DOHH2 (cell line): ENCODE measurements around the gene KCTD14.
"Not testable (repeated sequence)": the region's sequence is repeated elsewhere in the genome, so short reads cannot be mapped to it uniquely, and the experiment has no call there.

ENCODE experiments used
- H3F3A ChIP-seq: fragments of 200-600 bp; sonication (generic), shearing (Covaris generic); 2 replicates; pipeline ENCODE4 v1.6.0; 2016; ENCODE audit warnings: antibody characterized with exemption, mild to moderate bottlenecking; ENCODE audit not compliant: control insufficient read depth, insufficient read depth
- H3K27ac ChIP-seq: fragments of 200-600 bp; sonication (generic); 2 replicates; pipeline ENCODE4 v1.5.1; 2014; ENCODE audit warnings: low read depth, mild to moderate bottlenecking, low read length, moderate library complexity
- H3K27me3 ChIP-seq: fragments of 200-600 bp; sonication (generic); 2 replicates; pipeline ENCODE4 v1.6.1; 2014; ENCODE audit warnings: mild to moderate bottlenecking, low read length, mixed read lengths; ENCODE audit not compliant: control insufficient read depth
- H3K36me3 ChIP-seq: fragments of 200-600 bp; sonication (generic); 2 replicates; pipeline ENCODE4 v1.6.1; 2014; ENCODE audit warnings: mild to moderate bottlenecking, low read length, moderate library complexity, mixed read lengths; ENCODE audit not compliant: control insufficient read depth
- H3K4me1 ChIP-seq: fragments of 200-600 bp; sonication (generic); 2 replicates; pipeline ENCODE4 v1.6.1; 2014; ENCODE audit warnings: mild to moderate bottlenecking, low read length, mixed read lengths; ENCODE audit not compliant: control insufficient read depth
- H3K4me2 ChIP-seq: fragments of 200-600 bp; sonication (generic); 2 replicates; pipeline ENCODE4 v1.6.0; 2014; ENCODE audit warnings: mild to moderate bottlenecking, low read length, moderate library complexity
- H3K4me3 ChIP-seq: fragments of 200-600 bp; sonication (generic); 2 replicates; pipeline ENCODE4 v1.5.1; 2014; ENCODE audit warnings: mild to moderate bottlenecking, low read length, mixed read lengths
- H3K79me2 ChIP-seq: fragments of 200-600 bp; sonication (generic); 2 replicates; pipeline ENCODE4 v1.6.1; 2014; ENCODE audit warnings: mild to moderate bottlenecking, low read length, mixed read lengths; ENCODE audit not compliant: control insufficient read depth
- H3K9me2 ChIP-seq: fragments of 200-600 bp; sonication (generic); replicated peaks from 2 replicates; pipeline ENCODE4 v1.6.1; 2014; ENCODE audit warnings: mild to moderate bottlenecking, low read length, mixed read lengths; ENCODE audit not compliant: control insufficient read depth
- H3K9me3 ChIP-seq: fragments of 200-600 bp; sonication (generic); 2 replicates; pipeline ENCODE4 v1.6.1; 2014; ENCODE audit warnings: antibody characterized with exemption, low read length, mixed read lengths; ENCODE audit not compliant: control insufficient read depth, insufficient read depth
- H4K20me1 ChIP-seq: fragments of 200-600 bp; sonication (generic); 2 replicates; pipeline ENCODE4 v1.6.0; 2014; ENCODE audit warnings: low read depth, mild to moderate bottlenecking, antibody characterized with exemption, low read length, moderate library complexity; ENCODE audit not compliant: control insufficient read depth, insufficient read depth
- EZH2phosphoT487 ChIP-seq: fragments of 200-600 bp; sonication (generic); IDR thresholded peaks from 2 replicates; pipeline ENCODE4 v1.6.1; 2017; ENCODE audit warnings: borderline replicate concordance, mild to moderate bottlenecking, antibody characterized with exemption, low read length, moderate library complexity, mixed read lengths
- TF ChIP-seq, protein P1 (sequence below): fragments of 200-600 bp; sonication (generic); IDR thresholded peaks from one replicate; pipeline ENCODE4 v1.5.1; 2014; ENCODE audit warnings: antibody characterized with exemption, mild to moderate bottlenecking, low read depth, low read length; ENCODE audit not compliant: poor library complexity, severe bottlenecking

KCTD14 gene

DNA sequence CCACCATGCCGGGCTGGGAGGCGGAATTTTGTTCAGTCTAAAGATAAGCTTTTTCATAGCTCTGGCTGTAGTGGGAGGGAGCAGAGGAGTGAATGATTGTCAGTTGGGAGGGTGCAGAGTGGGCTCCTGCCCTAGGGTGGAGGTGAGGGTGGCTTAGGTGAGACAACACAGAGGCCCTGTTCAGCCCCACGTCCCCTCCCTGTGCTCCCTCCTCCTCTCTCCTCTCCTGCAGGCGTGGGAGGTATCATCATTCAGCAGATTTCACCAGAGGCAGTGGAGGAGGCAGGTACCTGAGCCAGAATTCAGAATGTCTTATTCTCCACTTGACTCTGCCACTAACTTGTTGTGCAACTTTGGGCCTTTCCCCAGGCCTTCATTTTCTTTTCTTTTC, 38.8 kb upstream of the KCTD14 start:
- Histone ChIP-seq H3K9me2 (no peaks in the 10 kb centered on the region), H3F3A (no peaks in the 10 kb centered on the region), H3K36me3 (no peaks in the 10 kb centered on the region), H3K27ac (no peak overlapping the region), H3K4me1 (no peaks in the 10 kb centered on the region), H3K4me2 (no peak overlapping the region), H3K9me3 (no peaks in the 10 kb centered on the region), H3K4me3 (no peak overlapping the region), H3K79me2 (no peaks in the 10 kb centered on the region), H3K27me3 (no peaks in the 10 kb centered on the region), H4K20me1 (no peaks in the 10 kb centered on the region)
- TF ChIP-seq, protein P1, sequence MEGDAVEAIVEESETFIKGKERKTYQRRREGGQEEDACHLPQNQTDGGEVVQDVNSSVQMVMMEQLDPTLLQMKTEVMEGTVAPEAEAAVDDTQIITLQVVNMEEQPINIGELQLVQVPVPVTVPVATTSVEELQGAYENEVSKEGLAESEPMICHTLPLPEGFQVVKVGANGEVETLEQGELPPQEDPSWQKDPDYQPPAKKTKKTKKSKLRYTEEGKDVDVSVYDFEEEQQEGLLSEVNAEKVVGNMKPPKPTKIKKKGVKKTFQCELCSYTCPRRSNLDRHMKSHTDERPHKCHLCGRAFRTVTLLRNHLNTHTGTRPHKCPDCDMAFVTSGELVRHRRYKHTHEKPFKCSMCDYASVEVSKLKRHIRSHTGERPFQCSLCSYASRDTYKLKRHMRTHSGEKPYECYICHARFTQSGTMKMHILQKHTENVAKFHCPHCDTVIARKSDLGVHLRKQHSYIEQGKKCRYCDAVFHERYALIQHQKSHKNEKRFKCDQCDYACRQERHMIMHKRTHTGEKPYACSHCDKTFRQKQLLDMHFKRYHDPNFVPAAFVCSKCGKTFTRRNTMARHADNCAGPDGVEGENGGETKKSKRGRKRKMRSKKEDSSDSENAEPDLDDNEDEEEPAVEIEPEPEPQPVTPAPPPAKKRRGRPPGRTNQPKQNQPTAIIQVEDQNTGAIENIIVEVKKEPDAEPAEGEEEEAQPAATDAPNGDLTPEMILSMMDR = no peak
- TF ChIP-seq EZH2phosphoT487 = no peak

DNA sequence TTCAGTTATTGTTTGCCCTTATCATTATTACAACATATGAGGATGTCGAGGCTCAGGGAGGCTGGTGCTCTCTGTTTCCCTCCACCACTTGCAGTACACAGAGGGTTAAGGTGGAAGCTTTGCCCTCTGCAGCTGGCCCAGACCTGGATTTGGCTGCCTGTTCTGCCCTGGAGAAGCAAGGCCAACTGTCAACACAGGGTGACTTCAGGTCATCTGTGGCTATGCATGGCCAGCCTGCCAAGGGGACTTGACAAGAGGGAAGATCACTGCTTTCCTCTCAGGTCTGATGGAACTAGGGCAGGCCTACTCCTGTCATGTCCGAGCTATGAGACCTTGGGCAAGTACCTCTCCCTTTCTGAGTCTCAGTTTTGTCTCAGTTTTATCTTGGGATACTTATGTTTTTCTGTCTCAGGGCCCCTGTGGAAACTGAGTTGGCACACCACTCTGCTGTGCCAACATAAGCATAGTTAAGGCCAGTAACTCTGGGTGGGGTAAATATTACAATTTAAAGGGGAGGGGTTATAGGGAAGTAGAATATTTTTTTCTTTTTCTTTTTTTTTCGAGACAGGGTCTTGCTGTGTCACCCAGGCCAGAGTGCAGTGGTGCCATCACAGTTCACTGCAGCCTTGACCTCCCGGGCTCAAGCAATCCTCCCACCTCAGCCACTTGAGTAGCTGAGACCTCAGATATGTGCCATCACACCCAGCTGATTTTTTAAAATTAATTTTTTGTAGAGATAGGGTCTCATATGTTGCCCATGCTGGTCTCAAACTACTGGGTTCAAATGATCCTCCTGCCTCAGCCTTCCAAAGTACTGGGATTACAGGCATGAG, 38.2 kb upstream of the KCTD14 start:
- H4K20me1 ChIP-seq = no peaks in the 10 kb centered on the region
- H3K4me1 ChIP-seq = no peaks in the 10 kb centered on the region
- no peaks in the 10 kb centered on the region for H3K79me2 ChIP-seq
- no peaks in the 10 kb centered on the region for H3K36me3 ChIP-seq
- TF ChIP-seq, protein P1 = no peak
- TF ChIP-seq EZH2phosphoT487 = no peak
- H3K27ac ChIP-seq = no peak overlapping the region
- no peak overlapping the region for H3K4me2 ChIP-seq
- H3K4me3 ChIP-seq = no peak overlapping the region
- no peaks in the 10 kb centered on the region for H3K27me3 ChIP-seq
- no peaks in the 10 kb centered on the region for H3F3A ChIP-seq
- H3K9me3 ChIP-seq = no peaks in the 10 kb centered on the region
- no peaks in the 10 kb centered on the region for H3K9me2 ChIP-seq

DNA sequence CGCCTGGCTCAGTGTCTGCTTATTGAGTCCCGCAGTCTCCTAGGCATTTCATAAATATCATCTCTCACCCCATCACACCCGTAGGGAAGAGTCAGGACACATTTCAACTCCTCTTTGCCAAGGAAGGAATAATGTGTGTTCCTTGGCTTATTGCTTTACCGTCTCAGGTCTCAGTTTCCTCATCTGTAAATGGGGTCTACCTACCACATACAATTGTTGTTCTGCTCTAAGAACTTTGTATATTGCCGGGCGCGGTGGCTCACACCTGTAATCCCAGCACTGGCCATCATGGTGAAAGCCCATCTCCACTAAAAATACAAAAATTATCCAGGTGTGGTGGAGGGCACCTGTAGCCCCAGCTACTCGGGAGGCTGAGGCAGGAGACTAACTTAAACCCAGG, 37.5 kb upstream of the KCTD14 start:
- TF ChIP-seq, protein P1 = no peak
- no peak for TF ChIP-seq EZH2phosphoT487
- no peaks in the 10 kb centered on the region for H3K36me3 ChIP-seq
- H3K9me3 ChIP-seq = no peaks in the 10 kb centered on the region
- no peaks in the 10 kb centered on the region for H4K20me1 ChIP-seq
- H3K27ac ChIP-seq = no peak overlapping the region
- no peak overlapping the region for H3K4me3 ChIP-seq
- no peaks in the 10 kb centered on the region for H3K79me2 ChIP-seq
- H3K4me2 ChIP-seq = no peak overlapping the region
- no peaks in the 10 kb centered on the region for H3K9me2 ChIP-seq
- H3F3A ChIP-seq = no peaks in the 10 kb centered on the region
- H3K4me1 ChIP-seq = no peaks in the 10 kb centered on the region
- H3K27me3 ChIP-seq = no peaks in the 10 kb centered on the region

DNA sequence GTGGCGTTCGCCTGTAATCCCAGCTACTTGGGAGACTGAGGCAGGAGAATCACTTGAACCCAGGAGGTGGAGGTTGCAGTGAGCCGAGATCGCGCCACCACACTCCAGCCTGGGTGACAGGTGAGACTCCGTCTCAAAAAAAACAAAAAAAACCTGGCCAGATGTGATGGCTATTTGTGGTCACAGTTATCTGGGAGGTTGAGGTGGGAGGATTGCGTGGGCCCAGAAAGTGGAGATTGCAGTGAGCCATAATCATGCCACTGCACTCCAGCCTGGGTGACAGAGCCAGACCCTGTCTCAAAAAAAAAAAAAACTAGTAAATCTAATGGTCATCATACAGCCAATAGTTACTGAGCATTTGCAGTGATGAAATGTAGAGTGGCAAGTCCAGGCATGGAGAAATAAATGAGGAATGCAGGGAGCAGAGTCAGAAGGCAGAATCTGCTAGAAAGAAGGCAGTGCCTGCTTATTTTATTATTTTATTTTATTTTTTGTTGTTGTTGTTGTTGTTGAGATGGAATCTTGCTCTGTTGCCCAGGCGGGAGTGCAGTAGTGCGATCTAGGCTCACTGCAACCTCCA, 36.8 kb upstream of the KCTD14 start:
- not testable (repeated sequence) for H3K9me3 ChIP-seq, H4K20me1 ChIP-seq, H3F3A ChIP-seq, H3K9me2 ChIP-seq, H3K4me2 ChIP-seq, H3K79me2 ChIP-seq, H3K4me3 ChIP-seq, H3K27ac ChIP-seq, H3K4me1 ChIP-seq, H3K27me3 ChIP-seq, H3K36me3 ChIP-seq
